ENCODE measurements around the gene OCRL.

GRCh38 chrX:129599499-129599898 is 59.4 kb downstream of the OCRL start:
- TF ChIP-seq, protein P1, sequence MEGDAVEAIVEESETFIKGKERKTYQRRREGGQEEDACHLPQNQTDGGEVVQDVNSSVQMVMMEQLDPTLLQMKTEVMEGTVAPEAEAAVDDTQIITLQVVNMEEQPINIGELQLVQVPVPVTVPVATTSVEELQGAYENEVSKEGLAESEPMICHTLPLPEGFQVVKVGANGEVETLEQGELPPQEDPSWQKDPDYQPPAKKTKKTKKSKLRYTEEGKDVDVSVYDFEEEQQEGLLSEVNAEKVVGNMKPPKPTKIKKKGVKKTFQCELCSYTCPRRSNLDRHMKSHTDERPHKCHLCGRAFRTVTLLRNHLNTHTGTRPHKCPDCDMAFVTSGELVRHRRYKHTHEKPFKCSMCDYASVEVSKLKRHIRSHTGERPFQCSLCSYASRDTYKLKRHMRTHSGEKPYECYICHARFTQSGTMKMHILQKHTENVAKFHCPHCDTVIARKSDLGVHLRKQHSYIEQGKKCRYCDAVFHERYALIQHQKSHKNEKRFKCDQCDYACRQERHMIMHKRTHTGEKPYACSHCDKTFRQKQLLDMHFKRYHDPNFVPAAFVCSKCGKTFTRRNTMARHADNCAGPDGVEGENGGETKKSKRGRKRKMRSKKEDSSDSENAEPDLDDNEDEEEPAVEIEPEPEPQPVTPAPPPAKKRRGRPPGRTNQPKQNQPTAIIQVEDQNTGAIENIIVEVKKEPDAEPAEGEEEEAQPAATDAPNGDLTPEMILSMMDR (IDR thresholded peaks at IDR 0.05), result no peak
- TF ChIP-seq EZH2 (IDR thresholded peaks at IDR 0.05) (no peak), EZH2phosphoT487 (IDR thresholded peaks at IDR 0.05) (no peak)
